Muscle layer of colon (tissue), 2 donors: ENCODE measurements around the gene SLA2.
"Not testable (repeated sequence)": the region's sequence is repeated elsewhere in the genome, so short reads cannot be mapped to it uniquely, and the experiment has no call there.

Experiments used
- H3K27ac ChIP-seq: one replicate; pipeline ENCODE4 v1.7.0; 2013; ENCODE audit warnings: low read depth, mild to moderate bottlenecking, low read length, moderate library complexity
- H3K27me3 ChIP-seq, 2 donors: one replicate each; pipeline ENCODE4 v1.7.0; 2013; ENCODE audit warnings: low read length in 2 of 2, mild to moderate bottlenecking in 2 of 2; ENCODE audit not compliant: insufficient read depth in 2 of 2, control insufficient read depth in 1 of 2
- H3K36me3 ChIP-seq: one replicate; pipeline ENCODE4 v1.7.0; 2013; ENCODE audit warnings: mild to moderate bottlenecking, low read length; ENCODE audit not compliant: insufficient read depth
- H3K4me1 ChIP-seq: one replicate; pipeline ENCODE4 v1.7.0; 2013; ENCODE audit warnings: mild to moderate bottlenecking, low read length; ENCODE audit not compliant: insufficient read depth
- H3K4me3 ChIP-seq, 2 donors: one replicate each; pipeline ENCODE4 v1.7.0; 2013; ENCODE audit warnings: low read length in 2 of 2, low read depth in 1 of 2, mild to moderate bottlenecking in 1 of 2, moderate library complexity in 1 of 2
- H3K9ac ChIP-seq: one replicate; pipeline ENCODE4 v1.7.0; 2013; ENCODE audit warnings: low read length
- H3K9me3 ChIP-seq: one replicate; pipeline ENCODE4 v1.7.0; 2013; ENCODE audit warnings: mild to moderate bottlenecking, low read length
- donor health status: abdominal sarcoma.
- donor health status: Adenocarcinoma of cecum.

The SLA2 gene

DNA sequence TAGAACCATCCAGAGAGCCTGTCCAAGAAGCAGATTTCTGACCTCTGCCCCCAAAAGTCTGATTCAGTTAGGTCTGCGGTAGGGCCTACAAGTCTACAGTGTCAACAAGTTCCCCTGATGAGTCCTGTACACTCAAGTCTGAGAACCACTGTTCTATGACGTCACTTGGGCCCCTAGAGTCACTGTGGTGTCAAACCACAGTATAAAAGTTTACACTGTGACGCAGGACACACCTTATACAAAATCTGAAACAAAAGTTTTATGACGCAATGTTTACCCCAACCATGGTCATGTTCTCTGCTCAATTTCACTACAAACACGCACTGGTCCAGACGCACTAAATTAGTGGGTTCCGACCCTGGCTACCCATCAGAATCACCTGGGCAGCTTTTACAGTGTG is 17.9 kb downstream of the SLA2 start:
- H3K9ac ChIP-seq = no peak overlapping the region

DNA sequence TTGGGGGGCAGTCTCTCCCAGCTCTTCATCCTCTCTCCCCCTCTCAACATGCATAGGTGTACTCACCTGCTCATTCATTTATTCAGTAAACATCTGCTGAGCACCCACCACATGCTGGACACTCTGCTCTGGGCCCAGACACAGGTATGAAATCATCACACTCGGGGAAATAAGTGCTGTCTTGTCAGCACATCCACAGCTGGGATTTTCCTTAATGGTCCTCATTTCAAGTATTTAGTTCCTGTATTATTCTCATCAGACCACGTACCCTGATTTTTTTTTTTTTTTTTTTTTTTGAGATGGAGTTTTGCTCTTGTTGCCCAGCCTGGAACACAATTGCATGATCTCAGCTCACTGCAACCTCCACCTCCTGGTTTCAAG is 21.1 kb downstream of the SLA2 start:
- H3K36me3 ChIP-seq = no peaks in the 10 kb centered on the region
- no peak overlapping the region for H3K4me3 ChIP-seq
- H3K27ac ChIP-seq = no peak overlapping the region
- H3K4me1 ChIP-seq = no peaks in the 10 kb centered on the region
- no peaks in the 10 kb centered on the region for H3K9me3 ChIP-seq
- no peaks in the 10 kb centered on the region for H3K27me3 ChIP-seq
- no peak overlapping the region for H3K9ac ChIP-seq

More for the DNA sequence above, 17.9 kb downstream of the SLA2 start:
- Histone ChIP-seq H3K9me3 (no peaks in the 10 kb centered on the region), H3K36me3 (no peaks in the 10 kb centered on the region), H3K4me3 (no peak overlapping the region), H3K27ac (no peak overlapping the region), H3K4me1 (no peaks in the 10 kb centered on the region), H3K27me3 (no peaks in the 10 kb centered on the region)

- no peaks in the 10 kb centered on the region for H3K4me1 ChIP-seq
- no peaks in the 10 kb centered on the region for H3K36me3 ChIP-seq
- H3K27ac ChIP-seq = no peak overlapping the region
- H3K27me3 ChIP-seq = no peaks in the 10 kb centered on the region
- no peak overlapping the region for H3K9ac ChIP-seq
- no peaks in the 10 kb centered on the region for H3K9me3 ChIP-seq
- no peak overlapping the region for H3K4me3 ChIP-seq
Observed at GRCh38 chr20:36624068-36624943, 21.7 kb downstream of the SLA2 start.

- Histone ChIP-seq H3K4me1 (no peaks in the 10 kb centered on the region), H3K27me3 (no peaks in the 10 kb centered on the region), H3K9me3 (no peaks in the 10 kb centered on the region), H3K36me3 (no peaks in the 10 kb centered on the region), H3K4me3 (no peak overlapping the region), H3K9ac (no peak overlapping the region), H3K27ac (no peak overlapping the region)
Observed at GRCh38 chr20:36623444-36623843, 22.6 kb downstream of the SLA2 start.

GRCh38 chr20:36620917-36621316 is 25.1 kb downstream of the SLA2 start:
- Histone ChIP-seq H3K4me3 (no peak overlapping the region), H3K27me3 (no peaks in the 10 kb centered on the region), H3K4me1 (no peaks in the 10 kb centered on the region), H3K36me3 (no peaks in the 10 kb centered on the region), H3K9ac (no peak overlapping the region), H3K9me3 (no peaks in the 10 kb centered on the region), H3K27ac (no peak overlapping the region)

DNA sequence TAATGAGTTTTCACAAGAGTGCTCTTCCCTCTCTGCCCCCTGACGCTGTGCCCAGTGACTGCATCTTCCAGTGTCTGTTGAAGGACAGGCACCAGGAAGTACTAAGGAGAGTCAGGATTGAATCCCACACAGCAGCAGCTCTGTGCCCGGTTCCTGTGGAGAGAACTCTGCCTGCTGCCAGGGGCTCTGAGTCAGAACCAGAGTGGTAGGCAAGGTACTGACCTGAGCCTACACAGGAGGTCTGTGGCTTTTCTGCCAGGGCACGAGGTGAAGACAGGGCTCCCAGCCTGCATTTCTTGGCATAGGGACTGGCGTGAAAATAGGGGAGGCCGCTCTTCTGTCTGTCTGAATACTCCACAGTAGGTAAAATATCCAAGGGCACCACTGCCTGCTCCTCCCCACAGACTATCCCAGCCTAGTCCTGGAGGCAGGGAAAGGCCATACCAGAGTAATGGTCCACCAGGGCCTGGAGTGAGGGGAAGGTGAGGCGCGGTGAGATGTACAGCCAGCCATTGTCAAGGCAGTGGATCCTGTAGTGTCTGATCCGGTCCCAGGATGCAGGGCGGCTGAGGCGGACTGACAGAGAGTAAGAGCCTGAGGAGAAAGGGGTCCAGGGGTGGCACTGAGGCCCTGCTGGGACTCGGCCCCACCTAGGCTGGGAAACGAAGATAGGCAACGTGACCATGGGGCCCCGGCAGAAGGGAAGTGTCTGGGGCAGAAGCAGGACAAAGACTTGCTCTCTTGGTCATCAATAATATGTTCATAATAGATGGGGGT is 31.0 kb downstream of the SLA2 start:
- Histone ChIP-seq H3K4me1 (no peaks in the 10 kb centered on the region), H3K4me3 (no peak overlapping the region), H3K27ac (no peak overlapping the region), H3K27me3 (no peaks in the 10 kb centered on the region), H3K9me3 (no peaks in the 10 kb centered on the region), H3K36me3 (peaks cover 38% of the 10 kb centered on the region), H3K9ac (no peak overlapping the region)

- Histone ChIP-seq H3K9ac (no peak overlapping the region), H3K4me3 (no peak overlapping the region), H3K36me3 (peaks cover 45% of the 10 kb centered on the region), H3K27ac (no peak overlapping the region), H3K9me3 (no peaks in the 10 kb centered on the region), H3K27me3 (no peaks in the 10 kb centered on the region), H3K4me1 (no peaks in the 10 kb centered on the region)
Observed at GRCh38 chr20:36613974-36614373, 32.0 kb downstream of the SLA2 start.

DNA sequence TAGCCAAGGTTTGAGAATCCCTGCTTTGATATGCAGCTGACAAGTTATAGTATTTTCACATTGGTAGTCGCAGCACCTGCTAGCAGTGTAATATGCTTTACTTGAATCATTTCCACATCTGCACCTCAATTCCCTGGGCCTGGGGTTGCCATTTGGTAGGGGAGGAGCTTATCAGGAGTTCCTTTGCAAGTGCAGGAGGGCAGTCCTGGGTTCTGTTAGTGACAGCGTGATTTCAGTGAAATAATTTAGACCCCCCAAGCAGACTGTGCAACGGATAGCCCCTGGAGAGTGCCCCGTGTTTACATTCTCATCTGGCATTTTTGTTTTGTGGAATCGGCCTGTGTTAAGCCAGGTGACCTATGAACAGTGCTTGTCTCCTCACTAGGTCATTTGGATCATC is 34.4 kb downstream of the SLA2 start:
- Histone ChIP-seq H3K27me3 (no peaks in the 10 kb centered on the region), H3K4me3 (no peak overlapping the region), H3K9ac (no peak overlapping the region), H3K36me3 (peaks cover 59% of the 10 kb centered on the region), H3K9me3 (no peaks in the 10 kb centered on the region), H3K27ac (no peak overlapping the region), H3K4me1 (peaks cover 15% of the 10 kb centered on the region)

DNA sequence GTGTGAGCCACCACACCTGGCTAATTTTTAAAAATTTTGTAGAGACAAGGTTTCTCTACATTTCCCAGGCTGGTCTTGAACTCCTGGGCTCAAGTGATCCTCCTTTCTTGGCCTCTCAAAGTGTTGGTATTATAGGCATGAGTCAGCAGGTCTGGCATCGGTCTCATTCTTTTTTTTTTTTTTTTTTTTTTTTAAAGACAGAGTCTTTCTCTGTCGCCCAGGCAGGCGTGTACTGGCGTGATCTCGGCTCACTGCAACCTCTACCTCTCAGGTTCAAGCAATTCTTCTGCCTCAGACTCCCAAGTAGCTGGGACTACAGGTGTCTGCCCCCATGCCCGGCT is 37.6 kb downstream of the SLA2 start:
- H3K27ac ChIP-seq, H3K27me3 ChIP-seq, H3K9ac ChIP-seq, H3K9me3 ChIP-seq, H3K4me3 ChIP-seq: not testable (repeated sequence)
- peaks cover 50% of the 10 kb centered on the region for H3K36me3 ChIP-seq
- peaks cover 23% of the 10 kb centered on the region for H3K4me1 ChIP-seq

DNA sequence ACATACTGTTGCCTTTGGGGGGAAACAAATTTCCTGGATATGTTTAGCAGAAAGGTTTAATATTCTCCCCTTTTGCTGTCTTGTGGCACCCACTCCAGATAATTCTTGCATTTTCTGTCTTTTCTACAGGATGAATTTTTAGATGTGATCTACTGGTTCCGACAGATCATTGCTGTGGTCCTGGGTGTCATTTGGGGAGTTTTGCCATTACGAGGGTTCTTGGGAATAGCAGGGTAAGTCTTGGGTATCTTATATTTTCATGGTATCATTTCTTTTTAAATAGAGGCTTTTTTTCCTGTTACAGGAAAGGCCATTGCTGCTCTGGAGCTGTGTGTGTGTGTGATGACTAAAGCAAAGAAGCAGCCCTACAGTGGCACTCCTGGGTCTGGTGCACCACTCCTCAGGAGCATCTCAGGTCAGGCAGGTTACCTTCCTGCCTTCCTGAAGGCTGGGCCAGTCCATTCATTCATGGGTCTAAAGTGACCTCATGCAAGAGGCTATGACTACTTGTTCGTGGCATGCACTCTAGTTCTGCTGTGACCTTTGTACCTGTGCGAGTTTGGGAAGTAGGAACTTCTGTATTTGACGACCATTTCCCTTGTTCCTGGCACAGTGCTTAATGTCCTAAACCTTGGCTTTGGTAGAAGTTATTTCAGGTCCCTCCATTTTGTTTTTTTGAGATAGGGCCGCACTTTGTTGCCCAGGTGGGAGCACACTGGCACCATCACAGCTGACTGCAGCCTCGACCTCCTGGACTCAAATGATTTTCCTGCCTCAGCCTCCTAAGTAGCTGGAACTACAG is 38.2 kb downstream of the SLA2 start:
- Histone ChIP-seq H3K27me3 (no peaks in the 10 kb centered on the region), H3K4me3 (no peak overlapping the region), H3K9ac (no peak overlapping the region), H3K4me1 (peaks cover 23% of the 10 kb centered on the region), H3K36me3 (peaks cover 44% of the 10 kb centered on the region), H3K27ac (no peak overlapping the region), H3K9me3 (no peaks in the 10 kb centered on the region)
